Lung (tissue), 12 donors: ENCODE results near the gene ITPRIPL1. TPM values are rescaled to one million over a fixed set of nuclear protein-coding genes. Genes with fewer than 3 reads are reported as not detected.

Experiments
- ATAC-seq: fragments of 200-7000 bp; cut with Tn5 transposase; one replicate; pipeline ENCODE4 v1.9.1; 2020; ENCODE audit warnings: moderate number of reproducible peaks; ENCODE audit not compliant: insufficient read depth, low FRiP score
- DNase-seq, 3 donors: peaks; one replicate each; pipeline ENCODE4 v3.0.0-alpha.2; 2013 to 2017
- H3K27ac ChIP-seq, 2 donors: one replicate each; pipeline ENCODE4 v1.5.1; 2013; ENCODE audit warnings: mild to moderate bottlenecking in 2 of 2, moderate library complexity in 2 of 2, control low read depth in 1 of 2, inconsistent platforms in 1 of 2, low read depth in 1 of 2, low read length in 1 of 2
- H3K27me3 ChIP-seq, 3 donors: one replicate each; pipeline ENCODE4 v1.5.1; 2013; ENCODE audit warnings: low read length in 2 of 3; ENCODE audit not compliant: control insufficient read depth in 3 of 3, insufficient read depth in 3 of 3
- H3K36me3 ChIP-seq, 4 donors: one replicate each; pipeline ENCODE4 v1.5.1; 2013; ENCODE audit warnings: low read length in 4 of 4, mild to moderate bottlenecking in 1 of 4, moderate library complexity in 1 of 4; ENCODE audit not compliant: control insufficient read depth in 4 of 4, insufficient read depth in 4 of 4
- H3K4me1 ChIP-seq, 5 donors: one replicate each; pipeline ENCODE4 v1.5.1; 2013; ENCODE audit warnings: low read length in 5 of 5, mild to moderate bottlenecking in 2 of 5, moderate library complexity in 1 of 5; ENCODE audit not compliant: control insufficient read depth in 5 of 5, insufficient read depth in 5 of 5
- H3K4me3 ChIP-seq: one replicate; pipeline ENCODE4 v1.5.1; 2013; ENCODE audit warnings: mild to moderate bottlenecking, control low read depth, moderate library complexity
- H3K9ac ChIP-seq, 2 donors: one replicate each; pipeline ENCODE4 v1.5.1; 2013; ENCODE audit warnings: low read length in 2 of 2, control low read depth in 1 of 2; ENCODE audit not compliant: insufficient read depth in 1 of 2
- H3K9me3 ChIP-seq, 4 donors: one replicate each; pipeline ENCODE4 v1.5.1; 2013; ENCODE audit warnings: low read length in 3 of 4, mild to moderate bottlenecking in 1 of 4, moderate library complexity in 1 of 4; ENCODE audit not compliant: control insufficient read depth in 4 of 4, insufficient read depth in 3 of 4
- CTCF ChIP-seq: IDR thresholded peaks from 2 replicates; pipeline ENCODE4 v1.5.1; 2012; ENCODE audit warnings: mild to moderate bottlenecking; ENCODE audit errors: control extremely low read depth, extremely low read depth
- WGBS, 2 donors: extraction: QIAGEN DNeasy Blood & Tissue Kit; methylation state at CpG; one replicate each; pipeline ENCODE4 v1.1.7; 2013; 5-methylcytosine and 5-hydroxymethylcytosine counted together
- polyA plus RNA-seq, 2 donors: library from polyadenylated mRNA; stranded (reverse); fragments of 200-250 nt; gene quantifications; one replicate each; pipeline ENCODE4 v1.2.1, GENCODE V29; 2013
- total RNA-seq, 2 donors: library from RNA; depleted of rRNA in 1 of 2; stranded (reverse); fragments of >200 nt in 1 of 2; gene quantifications; one replicate each; pipeline ENCODE4 v1.2.1, GENCODE V29; 2014 to 2021
- donor health status: control.
- donor health status: control.
- donor health status: Bipolar disorder and iron deficiency.
- donor health status: healthy.
- donor health status: DM: yes; HTN: yes; CAD: no.

ITPRIPL1 gene
- total and polyA plus RNA-seq, 4 donors: 0.33 to 2.2 (median 1.5) TPM

- Histone ChIP-seq H3K27ac (no peak overlapping the region), H3K9ac (no peak overlapping the region), H3K9me3 (no peaks in the 10 kb centered on the region), H3K4me1 (peaks cover 0 to 17% (median 3%) of the 10 kb centered on the region in 5 donors), H3K36me3 (peaks cover 0 to 6% (median 0%) of the 10 kb centered on the region in 4 donors), H3K27me3 (no peaks in the 10 kb centered on the region), H3K4me3 (no peak overlapping the region)
- 31 to 64% methylated on average over 3 of the region's 3 CpGs for WGBS, 2 donors
- TF ChIP-seq CTCF: no peak
- no peak for DNase-seq
- no peak for ATAC-seq
Observed at GRCh38 chr2:96336873-96337272, 11.8 kb downstream of the ITPRIPL1 start.

DNA sequence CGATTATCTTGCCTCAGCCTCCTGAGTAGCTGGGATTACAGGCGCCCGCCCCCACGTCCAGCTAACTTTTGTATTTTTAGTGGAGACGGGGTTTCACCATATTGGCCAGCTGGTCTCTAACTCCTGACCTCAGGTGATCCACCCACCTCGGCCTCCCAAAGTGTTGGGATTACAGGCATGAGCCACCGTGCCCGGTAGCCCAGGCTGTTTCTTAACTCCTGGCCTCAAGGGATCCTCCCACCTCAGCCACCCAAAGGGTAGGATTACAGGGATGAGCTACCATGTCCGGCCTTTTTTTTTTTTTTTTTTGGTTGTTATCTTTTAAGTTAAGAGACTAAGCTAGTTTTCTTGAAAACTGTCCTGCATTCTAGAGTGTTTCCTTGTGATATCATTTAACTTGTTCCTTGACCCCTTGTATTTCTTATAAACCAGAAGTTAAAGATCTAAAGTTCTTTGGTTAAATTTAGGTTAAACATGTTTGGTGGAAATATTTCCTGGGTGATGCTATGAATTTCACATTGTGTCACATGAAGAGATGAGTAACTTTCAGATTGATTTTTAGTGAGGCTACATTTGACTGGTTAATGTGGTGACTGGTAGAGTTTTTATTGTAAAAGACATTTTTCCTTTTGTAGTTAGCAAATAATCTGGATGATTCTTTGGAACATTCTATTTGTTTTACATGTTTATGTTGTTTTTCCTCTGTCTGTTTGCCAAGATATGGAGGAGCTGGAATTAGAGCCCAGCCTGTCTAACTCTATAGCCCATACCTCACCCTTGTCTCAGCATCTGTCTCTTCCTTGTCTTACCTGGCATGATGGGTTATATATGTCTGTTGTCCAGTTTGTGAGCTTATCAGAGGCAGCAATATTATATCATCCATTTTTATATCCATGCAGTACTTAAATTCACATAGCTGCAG, 15.6 kb downstream of the ITPRIPL1 start:
- no peak for TF ChIP-seq CTCF
- Histone ChIP-seq H3K27ac (no peak overlapping the region), H3K36me3 (peaks cover 0 to 9% (median 3%) of the 10 kb centered on the region in 4 donors), H3K9ac (no peak overlapping the region), H3K27me3 (no peaks in the 10 kb centered on the region), H3K9me3 (no peaks in the 10 kb centered on the region), H3K4me3 (no peak overlapping the region), H3K4me1 (peaks cover 0 to 10% (median 0%) of the 10 kb centered on the region in 5 donors)
- ATAC-seq: no peak
- WGBS, 2 donors: 94 to 96% methylated on average over 9 of the region's 9 CpGs
- no peak for DNase-seq

DNA sequence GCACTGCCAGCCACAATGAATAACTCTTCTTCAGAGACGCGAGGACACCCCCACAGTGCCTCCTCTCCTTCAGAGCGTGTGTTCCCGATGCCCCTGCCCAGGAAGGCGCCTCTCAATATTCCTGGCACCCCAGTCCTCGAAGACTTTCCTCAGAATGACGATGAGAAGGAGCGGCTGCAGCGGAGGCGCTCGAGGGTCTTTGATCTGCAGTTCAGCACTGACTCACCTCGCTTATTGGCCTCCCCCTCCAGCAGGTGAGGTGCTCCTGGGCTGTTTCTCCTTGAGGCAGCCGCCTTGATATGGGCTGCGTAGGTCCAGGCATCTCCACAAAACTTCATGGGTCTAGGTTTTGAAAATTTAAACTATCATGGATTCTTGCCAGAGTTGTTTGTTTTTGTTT, 16.5 kb downstream of the ITPRIPL1 start:
- Histone ChIP-seq H3K27ac (no peak overlapping the region), H3K9ac (no peak overlapping the region), H3K9me3 (no peaks in the 10 kb centered on the region), H3K36me3 (peaks cover 0 to 12% (median 3%) of the 10 kb centered on the region in 4 donors), H3K27me3 (no peaks in the 10 kb centered on the region), H3K4me3 (no peak overlapping the region), H3K4me1 (peaks cover 0 to 4% (median 0%) of the 10 kb centered on the region in 5 donors)
- ATAC-seq (no peak), DNase-seq (no peak)
- TF ChIP-seq CTCF: no peak
- 92 to 96% methylated on average over 14 of the region's 14 CpGs for WGBS, 2 donors
